ENCODE measurements around the gene PGA3. TPM values are rescaled to one million over a fixed set of nuclear protein-coding genes. Genes with fewer than 3 reads are reported as not detected.
"Not testable (repeated sequence)": the region's sequence is repeated elsewhere in the genome, so short reads cannot be mapped to it uniquely, and the experiment has no call there.

The PGA3 gene
- polyA plus RNA-seq (2013, experiment 1 of 2), result 0.04 TPM
- 0.06 TPM for polyA plus RNA-seq (2013, experiment 2 of 2)

- DNase-seq, result peak; percentile 46
- H3K4ac ChIP-seq (ENCODE audit: low read depth, low read length); H2BK15ac ChIP-seq (replicated peaks; ENCODE audit: low read depth): not testable (repeated sequence)
These were observed at the start of gene PGA3 for GRCh38 chr11:61202950-61203746. PGA3 (plus strand) TSS chr11:61203515; CDS start chr11:61203565, 50 bp downstream.

GRCh38 chr11:61153593-61154095 is 49.7 kb upstream of the PGA3 start:
- peak overlapping the region; percentile 3 for H3K9ac ChIP-seq (ENCODE audit: low read length)
- H3K79me1 ChIP-seq (ENCODE audit: low read length), result peaks cover 35% of the 10 kb centered on the region
- peak; percentile 67 for DNase-seq
- no peaks in the 10 kb centered on the region for H3K36me3 ChIP-seq (ENCODE audit: control insufficient read depth, insufficient read depth, low read length)
- no peak overlapping the region for H3K23ac ChIP-seq (ENCODE audit: low read length)
- H3K79me2 ChIP-seq (ENCODE audit: control insufficient read depth, insufficient read depth, low read length), result peaks cover 41% of the 10 kb centered on the region
- H2AK5ac ChIP-seq (ENCODE audit: low read length), result no peak overlapping the region
- no peak overlapping the region for H3K4ac ChIP-seq (ENCODE audit: low read depth, low read length)
- peaks cover 22% of the 10 kb centered on the region for H3K4me1 ChIP-seq (ENCODE audit: control insufficient read depth, low read depth, low read length)
- H3K4me2 ChIP-seq (ENCODE audit: low read length), result no peak overlapping the region
- no CpG with 5 or more reads among the region's 2 CpGs for WGBS (ENCODE audit: extremely low coverage, insufficient coverage, low lambda C conversion rate)
- peak overlapping the region; percentile 12 for H3K27ac ChIP-seq (ENCODE audit: low read depth, low read length)
- no peak overlapping the region for H3K18ac ChIP-seq (ENCODE audit: low read length)
- H2BK15ac ChIP-seq (replicated peaks; ENCODE audit: low read depth), result no peak overlapping the region
- peak overlapping the region; percentile 19 for H3K56ac ChIP-seq (ENCODE audit: low read length)
- no peak overlapping the region for H4K8ac ChIP-seq (ENCODE audit: low read depth, low read length)
- H3K27me3 ChIP-seq (ENCODE audit: insufficient read depth, low read length, poor library complexity), result no peaks in the 10 kb centered on the region
- H2BK120ac ChIP-seq (ENCODE audit: low read depth, low read length), result no peak overlapping the region
- no peak overlapping the region for H3K4me3 ChIP-seq (ENCODE audit: low read length)
- H2BK5ac ChIP-seq (ENCODE audit: low read length), result no peak overlapping the region
- no peak overlapping the region for H4K5ac ChIP-seq (ENCODE audit: low read length)

More at GRCh38 chr11:61202950-61203746, at the start of gene PGA3:
- H3K36me3 ChIP-seq (ENCODE audit: control insufficient read depth, insufficient read depth, low read length); H3K79me2 ChIP-seq (ENCODE audit: control insufficient read depth, insufficient read depth, low read length); H3K4me3 ChIP-seq (ENCODE audit: low read length); H3K79me1 ChIP-seq (ENCODE audit: low read length); H3K4me1 ChIP-seq (ENCODE audit: control insufficient read depth, low read depth, low read length); H4K5ac ChIP-seq (ENCODE audit: low read length); H4K8ac ChIP-seq (ENCODE audit: low read depth, low read length); H3K27me3 ChIP-seq (ENCODE audit: insufficient read depth, low read length, poor library complexity); H3K56ac ChIP-seq (ENCODE audit: low read length); H3K9ac ChIP-seq (ENCODE audit: low read length); H2BK120ac ChIP-seq (ENCODE audit: low read depth, low read length); H3K27ac ChIP-seq (ENCODE audit: low read depth, low read length); H3K4me2 ChIP-seq (ENCODE audit: low read length); H2AK5ac ChIP-seq (ENCODE audit: low read length); H3K23ac ChIP-seq (ENCODE audit: low read length); H3K18ac ChIP-seq (ENCODE audit: low read length); H2BK5ac ChIP-seq (ENCODE audit: low read length): not testable (repeated sequence)
- no CpG with 5 or more reads among the region's 18 CpGs for WGBS (ENCODE audit: extremely low coverage, insufficient coverage, low lambda C conversion rate)

GRCh38 chr11:61154528-61154927 is 48.8 kb upstream of the PGA3 start:
- Histone ChIP-seq H2BK120ac (ENCODE audit: low read depth, low read length) (no peak overlapping the region), H3K9ac (ENCODE audit: low read length) (no peak overlapping the region), H3K56ac (ENCODE audit: low read length) (no peak overlapping the region), H2BK15ac (replicated peaks; ENCODE audit: low read depth) (no peak overlapping the region), H3K4me2 (ENCODE audit: low read length) (no peak overlapping the region), H4K8ac (ENCODE audit: low read depth, low read length) (no peak overlapping the region), H2BK5ac (ENCODE audit: low read length) (no peak overlapping the region), H3K79me1 (ENCODE audit: low read length) (peaks cover 34% of the 10 kb centered on the region), H3K27me3 (ENCODE audit: insufficient read depth, low read length, poor library complexity) (no peaks in the 10 kb centered on the region), H3K27ac (ENCODE audit: low read depth, low read length) (no peak overlapping the region), H3K18ac (ENCODE audit: low read length) (no peak overlapping the region), H3K23ac (ENCODE audit: low read length) (no peak overlapping the region), H3K4me3 (ENCODE audit: low read length) (no peak overlapping the region), H4K5ac (ENCODE audit: low read length) (no peak overlapping the region), H3K4ac (ENCODE audit: low read depth, low read length) (no peak overlapping the region), H3K79me2 (ENCODE audit: control insufficient read depth, insufficient read depth, low read length) (peaks cover 39% of the 10 kb centered on the region), H3K36me3 (ENCODE audit: control insufficient read depth, insufficient read depth, low read length) (no peaks in the 10 kb centered on the region), H2AK5ac (ENCODE audit: low read length) (no peak overlapping the region), H3K4me1 (ENCODE audit: control insufficient read depth, low read depth, low read length) (peaks cover 22% of the 10 kb centered on the region)
- no peak for DNase-seq
- whole genome bisulfite sequencing (ENCODE audit: extremely low coverage, insufficient coverage, low lambda C conversion rate), result no CpG with 5 or more reads among the region's 4 CpGs

- Histone ChIP-seq H3K4me1 (ENCODE audit: control insufficient read depth, low read depth, low read length) (peaks cover 14% of the 10 kb centered on the region), H2BK5ac (ENCODE audit: low read length) (no peak overlapping the region), H3K4me3 (ENCODE audit: low read length) (no peak overlapping the region), H3K18ac (ENCODE audit: low read length) (no peak overlapping the region), H3K27ac (ENCODE audit: low read depth, low read length) (no peak overlapping the region), H3K79me1 (ENCODE audit: low read length) (peaks cover 36% of the 10 kb centered on the region), H4K5ac (ENCODE audit: low read length) (no peak overlapping the region), H3K4ac (ENCODE audit: low read depth, low read length) (no peak overlapping the region), H3K9ac (ENCODE audit: low read length) (no peak overlapping the region), H3K4me2 (ENCODE audit: low read length) (no peak overlapping the region), H4K8ac (ENCODE audit: low read depth, low read length) (no peak overlapping the region), H2BK120ac (ENCODE audit: low read depth, low read length) (no peak overlapping the region), H3K23ac (ENCODE audit: low read length) (no peak overlapping the region), H3K27me3 (ENCODE audit: insufficient read depth, low read length, poor library complexity) (no peaks in the 10 kb centered on the region), H2BK15ac (replicated peaks; ENCODE audit: low read depth) (no peak overlapping the region), H3K56ac (ENCODE audit: low read length) (no peak overlapping the region), H2AK5ac (ENCODE audit: low read length) (no peak overlapping the region), H3K36me3 (ENCODE audit: control insufficient read depth, insufficient read depth, low read length) (no peaks in the 10 kb centered on the region), H3K79me2 (ENCODE audit: control insufficient read depth, insufficient read depth, low read length) (peaks cover 40% of the 10 kb centered on the region)
- no peak for DNase-seq
- WGBS (ENCODE audit: extremely low coverage, insufficient coverage, low lambda C conversion rate), result no CpG with 5 or more reads among the region's 1 CpG
These were observed 48.0 kb upstream of the PGA3 start for GRCh38 chr11:61155312-61155711.

- Histone ChIP-seq H3K4me2 (ENCODE audit: low read length) (no peak overlapping the region), H2BK120ac (ENCODE audit: low read depth, low read length) (no peak overlapping the region), H3K79me1 (ENCODE audit: low read length) (peaks cover 36% of the 10 kb centered on the region), H2BK15ac (replicated peaks; ENCODE audit: low read depth) (no peak overlapping the region), H3K56ac (ENCODE audit: low read length) (no peak overlapping the region), H2BK5ac (ENCODE audit: low read length) (no peak overlapping the region), H3K9ac (ENCODE audit: low read length) (no peak overlapping the region), H3K27ac (ENCODE audit: low read depth, low read length) (no peak overlapping the region), H3K79me2 (ENCODE audit: control insufficient read depth, insufficient read depth, low read length) (peaks cover 38% of the 10 kb centered on the region), H3K27me3 (ENCODE audit: insufficient read depth, low read length, poor library complexity) (no peaks in the 10 kb centered on the region), H4K5ac (ENCODE audit: low read length) (no peak overlapping the region), H3K18ac (ENCODE audit: low read length) (no peak overlapping the region), H3K23ac (ENCODE audit: low read length) (no peak overlapping the region), H2AK5ac (ENCODE audit: low read length) (no peak overlapping the region), H4K8ac (ENCODE audit: low read depth, low read length) (no peak overlapping the region), H3K36me3 (ENCODE audit: control insufficient read depth, insufficient read depth, low read length) (no peaks in the 10 kb centered on the region), H3K4me3 (ENCODE audit: low read length) (no peak overlapping the region), H3K4me1 (ENCODE audit: control insufficient read depth, low read depth, low read length) (peaks cover 14% of the 10 kb centered on the region), H3K4ac (ENCODE audit: low read depth, low read length) (no peak overlapping the region)
- WGBS (ENCODE audit: extremely low coverage, insufficient coverage, low lambda C conversion rate), result no CpG with 5 or more reads among the region's 5 CpGs
- DNase-seq, result no peak
These were observed 47.6 kb upstream of the PGA3 start for GRCh38 chr11:61155741-61156140.
